HEK293T (cell line): Measurements from ENCODE around the gene AARS2.

ENCODE experiments used
- ARNT ChIP-seq: fragments of 450-650 bp; IDR thresholded peaks from 2 replicates; pipeline ENCODE4 v1.6.1; 2017; ENCODE audit warnings: mild to moderate bottlenecking
- BHLHE40 ChIP-seq: fragments of 450-650 bp; IDR thresholded peaks from 2 replicates; pipeline ENCODE4 v1.6.1; 2016; ENCODE audit warnings: mild to moderate bottlenecking, moderate library complexity, borderline replicate concordance
- ELF4 ChIP-seq: fragments of 450-650 bp; IDR thresholded peaks from 2 replicates; pipeline ENCODE4 v1.6.1; 2017; ENCODE audit warnings: antibody characterized with exemption
- FOXM1 ChIP-seq: fragments of 450-650 bp; IDR thresholded peaks from 2 replicates; pipeline ENCODE4 v1.6.1; 2017; ENCODE audit warnings: mild to moderate bottlenecking, borderline replicate concordance
- NFRKB ChIP-seq: fragments of 450-650 bp; IDR thresholded peaks from 2 replicates; pipeline ENCODE4 v1.6.1; 2016; ENCODE audit warnings: mild to moderate bottlenecking, moderate library complexity
- SP1 ChIP-seq: fragments of 450-650 bp; IDR thresholded peaks from 2 replicates; pipeline ENCODE4 v1.6.1; 2017
- TARDBP ChIP-seq: fragments of 450-650 bp; IDR thresholded peaks from 2 replicates; pipeline ENCODE4 v1.6.1; 2016

- TF ChIP-seq FOXM1 (no peak), NFRKB (no peak), BHLHE40 (no peak), TARDBP (no peak), ELF4 (no peak), SP1 (no peak), ARNT (no peak)
These were observed 26.9 kb downstream of the AARS2 start for GRCh38 chr6:44286285-44286565.
